ENCODE measurements around the gene S100G.
"Not testable (repeated sequence)": the region's sequence is repeated elsewhere in the genome, so short reads cannot be mapped to it uniquely, and the experiment has no call there.

S100G gene, protein sequence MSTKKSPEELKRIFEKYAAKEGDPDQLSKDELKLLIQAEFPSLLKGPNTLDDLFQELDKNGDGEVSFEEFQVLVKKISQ

GRCh38 chrX:16649858-16650257 lies at the start of gene S100G:
TSS of gene S100G (plus strand) at chrX:16650158. CDS start at chrX:16651007, 849 bp downstream.
- DNase-seq (ENCODE audit: low read depth in 2 of 2), result no peak

- DNase-seq (ENCODE audit: low read depth in 2 of 2), result no peak
These were observed 48.1 kb upstream of the S100G start for GRCh38 chrX:16601885-16602284.

GRCh38 chrX:16603235-16603634 lies 46.7 kb upstream of the S100G start:
- DNase-seq (ENCODE audit: low read depth in 2 of 2), result not testable (repeated sequence)

DNA sequence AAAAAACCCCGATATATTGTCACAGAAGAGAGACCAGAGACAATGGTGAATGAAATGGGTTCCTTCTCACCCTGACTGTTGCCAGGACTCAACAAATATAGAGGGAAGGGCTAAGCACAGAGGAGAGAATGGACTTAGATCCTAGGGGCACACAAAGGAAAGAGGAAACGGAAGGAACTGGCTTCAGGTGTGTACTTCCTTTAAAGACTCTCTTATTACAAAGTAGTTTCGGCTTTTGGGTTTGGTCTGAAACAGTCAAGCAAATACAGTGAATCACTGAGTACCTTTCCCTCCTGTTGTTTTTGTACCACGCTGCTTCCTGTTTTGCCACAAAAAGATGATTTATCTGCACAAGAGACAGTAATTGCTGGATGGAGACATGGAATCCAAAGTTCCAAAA lies 46.1 kb upstream of the S100G start:
- no peak for DNase-seq (ENCODE audit: low read depth in 2 of 2)

GRCh38 chrX:16604337-16604736 lies 45.6 kb upstream of the S100G start:
- no peak for DNase-seq (ENCODE audit: low read depth in 2 of 2)

- DNase-seq (ENCODE audit: low read depth in 2 of 2), result no peak
These were observed 43.7 kb upstream of the S100G start for GRCh38 chrX:16606142-16606720.

GRCh38 chrX:16610121-16610621 lies 39.8 kb upstream of the S100G start:
- DNase-seq (ENCODE audit: low read depth in 2 of 2), result no peak

- DNase-seq (ENCODE audit: low read depth in 2 of 2), result not testable (repeated sequence)
These were observed 39.3 kb upstream of the S100G start for GRCh38 chrX:16610654-16611053.

DNA sequence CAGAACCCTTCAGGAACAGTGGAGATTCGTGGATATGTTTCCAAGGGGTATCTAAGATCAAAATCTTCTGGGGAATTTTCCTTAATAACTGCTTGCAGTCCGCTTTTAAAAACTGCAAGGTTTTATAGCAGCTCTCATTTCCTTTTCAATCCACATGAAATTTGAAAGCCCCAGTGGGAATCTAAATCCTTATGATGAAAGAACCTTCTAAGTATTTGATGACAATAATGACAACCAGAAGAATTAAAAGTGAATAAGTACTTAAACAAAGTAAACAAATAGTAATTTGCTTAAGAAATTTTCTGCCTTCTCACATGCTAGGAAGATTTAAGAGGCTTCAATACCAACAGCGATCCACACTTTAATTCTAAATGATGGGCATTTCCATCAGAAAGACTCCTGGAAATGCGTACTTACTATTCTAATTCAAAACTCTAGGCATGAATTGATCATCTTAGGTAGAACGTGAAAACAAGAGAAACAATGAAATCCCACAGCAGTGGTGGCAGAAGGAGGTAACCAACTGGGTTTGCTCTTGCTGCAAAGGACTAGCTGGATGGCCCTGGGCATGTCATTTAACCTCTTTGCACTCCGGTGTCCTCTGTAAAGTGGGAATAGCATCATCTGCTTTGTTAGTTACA lies 37.6 kb upstream of the S100G start:
- no peak for DNase-seq (ENCODE audit: low read depth in 2 of 2)

GRCh38 chrX:16617382-16617781 lies 32.6 kb upstream of the S100G start:
- DNase-seq (ENCODE audit: low read depth in 2 of 2), result no peak

- no peak for DNase-seq (ENCODE audit: low read depth in 2 of 2)
These were observed 31.5 kb upstream of the S100G start for GRCh38 chrX:16618422-16618821.

DNA sequence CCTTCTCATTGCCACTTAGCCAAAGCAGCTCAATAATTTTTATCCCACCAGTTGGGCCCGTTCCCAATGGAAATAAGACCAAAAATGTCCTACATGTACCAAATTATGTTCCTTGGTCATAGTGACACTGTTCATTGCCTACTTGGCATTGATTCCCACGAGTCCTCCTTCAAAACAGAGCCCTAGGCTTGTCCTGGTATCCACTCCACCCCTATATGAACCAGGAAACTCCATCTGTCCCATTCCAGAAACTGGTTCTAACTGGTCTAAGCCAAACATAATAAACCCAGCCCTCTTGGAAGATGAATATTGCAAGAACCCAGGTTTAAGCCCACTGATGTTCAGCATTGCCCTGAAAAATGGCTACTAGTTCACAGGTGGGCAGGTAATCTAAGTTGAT lies 30.9 kb upstream of the S100G start:
- no peak for DNase-seq (ENCODE audit: low read depth in 2 of 2)

DNA sequence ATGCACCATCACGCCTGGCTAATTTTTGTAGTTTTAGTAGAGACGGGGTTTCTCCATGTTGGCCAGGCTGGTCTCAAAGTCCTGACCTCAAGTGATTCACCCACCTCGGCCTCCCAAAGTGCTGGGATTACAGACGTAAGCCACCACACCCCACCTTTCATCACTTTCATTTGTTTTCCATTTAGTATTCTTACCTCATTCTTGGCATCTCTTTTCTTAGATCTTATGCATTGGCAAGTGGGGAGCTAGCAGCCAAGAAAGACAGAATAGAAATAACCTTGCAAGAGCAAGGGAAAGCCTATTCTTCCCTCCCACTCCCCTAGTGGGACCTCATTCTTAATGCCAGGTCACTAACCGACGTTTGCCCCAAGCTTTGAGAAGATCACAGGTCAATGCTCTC lies 21.4 kb upstream of the S100G start:
- not testable (repeated sequence) for DNase-seq (ENCODE audit: low read depth in 2 of 2)

DNA sequence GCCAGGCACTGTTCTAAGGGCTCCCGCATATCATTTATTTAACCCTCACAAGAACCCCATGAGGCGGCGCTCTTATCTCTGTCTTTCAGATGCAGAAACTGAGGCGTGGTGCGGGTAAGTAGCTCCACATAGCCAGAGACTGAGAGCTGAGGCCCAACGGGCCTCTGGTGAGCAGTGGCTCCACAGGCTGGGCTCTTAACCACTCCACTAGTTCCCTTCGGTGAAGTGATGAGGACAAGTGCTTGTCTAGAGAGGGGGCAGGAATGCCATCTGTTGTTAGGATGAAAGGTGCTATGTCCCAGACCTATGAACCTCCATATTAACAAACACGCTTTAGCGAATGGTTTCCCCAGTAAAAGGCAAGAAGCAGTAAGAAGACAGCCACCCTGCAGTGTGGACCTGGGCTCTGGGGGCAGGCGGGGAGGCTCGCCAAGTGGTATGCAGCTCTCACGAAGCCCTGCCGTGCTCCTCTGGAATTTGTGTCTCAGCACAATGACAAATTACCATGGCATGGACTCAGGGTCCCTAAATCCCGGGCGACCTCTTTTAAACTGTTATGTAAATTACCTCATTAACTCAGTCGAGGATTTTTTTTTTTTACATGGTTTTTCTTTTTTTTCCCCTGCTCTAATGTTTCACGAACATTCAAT lies 20.9 kb upstream of the S100G start:
- DNase-seq (ENCODE audit: low read depth in 2 of 2), result no peak

- DNase-seq (ENCODE audit: low read depth in 2 of 2), result no peak
These were observed 20.0 kb upstream of the S100G start for GRCh38 chrX:16629909-16630308.

DNA sequence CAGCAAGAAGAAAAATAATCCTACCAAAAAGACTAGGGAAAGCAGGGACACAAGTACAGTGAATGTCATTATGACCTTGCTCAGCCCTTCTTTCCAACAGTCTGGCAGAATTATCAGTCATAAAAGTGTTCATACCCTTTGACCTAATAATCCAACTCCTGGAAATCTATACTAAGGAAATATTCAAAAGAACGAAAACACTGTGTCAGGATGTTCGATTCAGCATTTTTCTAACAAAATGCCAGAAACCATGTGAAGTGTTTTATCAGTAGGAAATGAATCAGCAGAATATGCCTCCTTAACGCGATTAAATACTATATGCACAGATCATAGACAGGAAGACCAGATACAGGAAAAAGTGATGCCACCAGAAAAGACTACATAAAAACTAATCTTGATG lies 16.2 kb upstream of the S100G start:
- DNase-seq (ENCODE audit: low read depth in 2 of 2), result no peak

DNA sequence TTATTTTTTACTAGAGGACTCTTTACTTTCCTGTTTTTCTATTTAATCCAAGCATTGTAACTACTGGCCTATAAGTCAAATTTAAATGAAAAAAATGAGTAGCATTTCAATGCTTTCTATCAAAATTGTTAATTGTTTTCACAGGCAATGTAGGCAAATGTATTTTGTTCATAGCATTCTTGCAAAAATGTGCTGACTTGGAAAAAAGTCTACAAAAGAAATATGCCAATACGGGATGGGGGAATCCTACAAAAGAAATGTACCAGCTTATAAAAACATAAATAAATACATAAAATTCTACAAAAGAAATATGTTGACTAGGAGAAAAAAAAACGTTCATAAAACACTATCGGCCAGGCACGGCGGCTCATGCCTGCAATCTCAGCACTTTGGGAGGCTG lies 14.9 kb upstream of the S100G start:
- no peak for DNase-seq (ENCODE audit: low read depth in 2 of 2)

DNA sequence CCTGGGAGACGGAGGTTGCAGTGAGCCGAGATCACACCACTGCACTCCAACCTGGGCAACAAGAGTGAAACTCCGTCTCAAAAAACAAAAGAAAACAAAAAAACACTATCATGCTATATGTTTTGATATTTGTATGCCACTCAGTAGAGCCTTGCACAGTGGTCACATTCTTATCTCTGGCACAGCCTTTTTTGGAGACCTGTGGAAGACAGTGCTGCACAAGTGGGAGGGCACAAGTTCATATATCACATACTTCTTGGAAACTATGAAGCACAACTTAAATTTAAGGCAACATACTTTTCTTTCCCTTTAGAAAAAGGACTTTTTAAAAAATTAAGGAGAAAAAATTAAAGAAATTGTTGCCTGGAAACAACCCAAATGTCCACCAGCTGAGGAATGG lies 14.4 kb upstream of the S100G start:
- DNase-seq (ENCODE audit: low read depth in 2 of 2), result no peak

DNA sequence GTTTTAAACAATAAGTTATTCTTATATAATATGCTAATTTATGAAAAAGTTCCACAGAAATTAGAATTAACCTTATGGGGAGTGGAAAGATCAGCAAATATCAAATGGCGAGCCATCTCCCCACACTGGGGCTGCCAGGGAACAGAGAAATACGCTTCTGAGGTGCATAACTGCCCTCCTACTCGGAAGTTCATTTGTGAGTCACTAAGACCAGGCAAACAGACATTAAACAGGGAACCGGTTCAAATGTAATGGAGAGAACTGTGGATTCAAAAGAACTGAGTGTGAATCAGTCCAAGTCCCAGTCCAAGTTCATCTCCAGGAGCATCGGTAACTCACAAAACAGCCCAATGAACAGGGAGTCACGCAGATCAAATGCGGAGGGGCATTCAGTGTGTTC lies 11.4 kb upstream of the S100G start:
- DNase-seq (ENCODE audit: low read depth in 2 of 2), result no peak

DNA sequence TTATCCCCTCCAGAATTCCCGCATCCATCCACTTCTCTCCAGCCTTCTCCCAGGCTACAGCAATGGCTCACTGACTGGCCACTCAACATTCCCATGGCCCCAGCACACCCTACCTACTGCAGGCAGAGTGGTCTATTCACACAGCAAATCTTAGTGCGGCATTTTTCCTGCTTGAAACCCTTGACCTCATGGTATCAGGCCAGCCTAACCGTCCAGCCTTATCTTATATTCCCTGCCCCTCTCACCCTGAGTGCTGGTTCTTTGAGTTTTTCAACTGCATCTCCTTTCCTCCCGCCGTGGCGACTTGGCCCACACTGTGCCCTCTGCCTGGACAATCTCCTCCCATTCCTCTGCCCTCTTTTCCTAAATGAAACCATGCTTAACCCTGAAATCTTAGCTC lies 10.0 kb upstream of the S100G start:
- DNase-seq (ENCODE audit: low read depth in 2 of 2), result no peak

DNA sequence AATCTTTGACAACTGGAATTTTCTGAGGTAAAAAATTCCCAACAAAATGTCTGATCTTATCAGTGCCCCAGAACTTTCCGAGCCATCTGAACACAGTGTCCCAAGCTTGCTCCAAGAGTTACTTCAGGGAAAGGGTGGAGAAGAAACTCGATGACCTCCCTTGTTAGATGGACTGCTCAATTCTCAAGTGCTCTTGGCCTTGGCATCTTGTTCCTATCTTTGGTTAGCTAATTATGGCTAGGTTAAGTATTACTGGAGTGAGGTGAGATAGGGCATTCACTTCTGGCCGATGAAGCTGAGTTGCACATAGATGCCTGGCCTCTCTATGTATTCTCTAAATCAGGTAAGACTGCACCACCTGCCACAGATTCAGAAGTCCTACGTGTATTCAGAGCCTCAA lies 9.1 kb upstream of the S100G start:
- no peak for DNase-seq (ENCODE audit: low read depth in 2 of 2)

DNA sequence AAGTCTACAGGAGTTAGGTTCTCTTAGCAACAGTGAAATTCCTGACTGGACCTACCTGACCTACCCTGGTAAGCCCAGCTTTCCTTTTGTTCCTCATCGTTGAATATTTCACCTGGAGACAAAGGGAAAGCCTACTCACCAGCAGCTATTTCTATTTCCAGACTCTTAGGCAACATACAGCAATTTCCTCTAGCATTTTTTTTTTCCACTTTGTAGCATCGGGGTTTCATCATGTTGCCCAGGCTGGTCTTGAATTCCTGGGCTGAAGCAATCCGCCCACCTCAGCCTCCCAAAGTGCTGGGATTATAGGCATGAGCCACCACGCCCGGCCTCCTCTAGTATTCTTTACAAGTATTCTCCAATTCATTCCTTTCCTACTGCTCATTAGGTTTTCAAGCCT lies 6.8 kb upstream of the S100G start:
- DNase-seq (ENCODE audit: low read depth in 2 of 2), result no peak

Data from stimulated activated CD8-positive, alpha-beta memory T cell treated with anti-CD3 and anti-CD28 coated beads, Interleukin-15, amount 100 ng/mL, for 4 hours (primary cell).